Prostate gland (tissue), 2 donors: ENCODE results near the gene ENDOV. TPM values are rescaled to one million over a fixed set of nuclear protein-coding genes. Genes with fewer than 3 reads are reported as not detected.

Experiments used
- DNase-seq: peaks from one replicate; pipeline ENCODE4 v3.0.0-alpha.2; 2019; ENCODE audit warnings: low spot score
- H3K27ac ChIP-seq, 2 donors: fragments of 200-600 bp; sonication (generic); 2 replicates each; pipeline ENCODE4 v1.5.1; 2017 to 2019
- H3K27me3 ChIP-seq: fragments of 200-600 bp; sonication (generic); replicated peaks from 2 replicates; pipeline ENCODE4 v1.5.1; 2019; ENCODE audit not compliant: insufficient read depth
- H3K36me3 ChIP-seq, 2 donors: fragments of 200-600 bp; sonication (generic); 1 replicate in 1 of 2; 2 replicates in 1 of 2; pipeline versions ENCODE4 v1.5.1 to v1.8.1; 2017 to 2019
- H3K4me1 ChIP-seq: fragments of 200-600 bp; sonication (generic); replicated peaks from 2 replicates; pipeline ENCODE4 v1.5.1; 2019
- H3K4me3 ChIP-seq, 2 donors: fragments of 200-600 bp; sonication (generic); 2 replicates each; pipeline ENCODE4 v1.5.1; 2017 to 2019
- H3K9me3 ChIP-seq: fragments of 200-600 bp; sonication (generic); 2 replicates; pipeline ENCODE4 v1.5.1; 2017
- CTCF ChIP-seq, 4 experiments: fragments of 200-600 bp in 2 of 4; fragments of 450-650 bp in 2 of 4; sonication (generic) in 2 of 4; IDR thresholded peaks; 1 replicate in 3 of 4; 2 replicates in 1 of 4; pipeline ENCODE4 v1.5.1; 2016 to 2019; ENCODE audit warnings: antibody characterized with exemption in 4 of 4, mild to moderate bottlenecking in 2 of 4, moderate library complexity in 2 of 4
- POLR2A ChIP-seq: fragments of 450-650 bp; IDR thresholded peaks from one replicate; pipeline ENCODE4 v1.6.1; 2016; ENCODE audit warnings: antibody characterized with exemption, mild to moderate bottlenecking
- POLR2AphosphoS5 ChIP-seq: sonication (generic); formaldehyde crosslinking; IDR thresholded peaks from one replicate; pipeline ENCODE4 v1.6.1; 2017; ENCODE audit warnings: antibody characterized with exemption
- WGBS: methylation state at CpG from one replicate; pipeline ENCODE4 v1.1.5; 2018; 5-methylcytosine and 5-hydroxymethylcytosine counted together
- intact Hi-C: fragments of 100-400 bp; cut with DNase I; formaldehyde crosslinking; loops from one replicate; pipeline ENCODE4 v1.14.2; 2022
- total RNA-seq, 2 donors: library from RNA; depleted of rRNA; stranded (reverse); fragments of >200 nt; gene quantifications; one replicate each; pipeline ENCODE4 v1.1.0, GENCODE V29; 2016

The ENDOV gene
- total RNA-seq, 2 donors from 2014 or later, result 17.0 to 36.9 TPM

- H3K4me3 ChIP-seq, result peak overlapping the region in 1 of 2 donors; percentile 28
- intact Hi-C loops, result loop anchor here (5.0 to 10.0 kb wide), 2 partner anchors 380 to 497 kb away; no protein-coding TSS in a partner anchor
- no peak overlapping the region for H3K27ac ChIP-seq
- H3K36me3 ChIP-seq, result no peaks in the 10 kb centered on the region
- H3K4me1 ChIP-seq, result peaks cover 37% of the 10 kb centered on the region
- no peak for TF ChIP-seq POLR2AphosphoS5
- TF ChIP-seq CTCF (IDR thresholded peaks at IDR 0.05), result no peak
- no peak for TF ChIP-seq POLR2A
- no peak for DNase-seq
- WGBS, result 6% methylated on average over 26 of the region's 55 CpGs
- H3K9me3 ChIP-seq, result no peaks in the 10 kb centered on the region
- H3K27me3 ChIP-seq, result peaks cover 19% of the 10 kb centered on the region
Measured at GRCh38 chr17:80474961-80475909, 60.3 kb downstream of the ENDOV start.

- WGBS, result 2% methylated on average over 41 of the region's 136 CpGs
- no peak within 1 kb of the TSS for H3K27ac ChIP-seq
- peaks cover 28% of the 10 kb centered on the region for H3K27me3 ChIP-seq
- H3K4me1 ChIP-seq, result peaks cover 37% of the 10 kb centered on the region
- H3K36me3 ChIP-seq, result no peaks in the 10 kb centered on the region
- no peak for TF ChIP-seq POLR2AphosphoS5
- no peak for TF ChIP-seq POLR2A
- no peak for TF ChIP-seq CTCF (IDR thresholded peaks at IDR 0.05)
- intact Hi-C loops, result loop anchor here (5.0 to 10.0 kb wide), 2 partner anchors 379 to 496 kb away; no protein-coding TSS in a partner anchor
- no peak for DNase-seq
- no peaks in the 10 kb centered on the region for H3K9me3 ChIP-seq
- H3K4me3 ChIP-seq, result peak within 1 kb of the TSS; percentile 6 to 28
Measured at GRCh38 chr17:80475910-80476876, 61.2 kb downstream of the ENDOV start, which contains the start of gene NPTX1. TSS of gene NPTX1 (minus strand) at chr17:80476607. CDS start at chr17:80476446, 161 bp downstream.

GRCh38 chr17:80476877-80477646, 62.1 kb downstream of the ENDOV start:
- peaks cover 36% of the 10 kb centered on the region for H3K27me3 ChIP-seq
- H3K27ac ChIP-seq, result no peak overlapping the region
- WGBS, result under 1% methylated on average over 77 of the region's 84 CpGs
- DNase-seq, result no peak
- H3K36me3 ChIP-seq, result no peaks in the 10 kb centered on the region
- H3K4me1 ChIP-seq, result peaks cover 37% of the 10 kb centered on the region
- TF ChIP-seq CTCF (IDR thresholded peaks at IDR 0.05), result no peak
- TF ChIP-seq POLR2AphosphoS5, result no peak
- TF ChIP-seq POLR2A, result no peak
- no peaks in the 10 kb centered on the region for H3K9me3 ChIP-seq
- intact Hi-C loops, result loop anchor here (5.0 to 10.0 kb wide), 2 partner anchors 378 to 495 kb away; no protein-coding TSS in a partner anchor
- H3K4me3 ChIP-seq, result peak overlapping the region; percentile 6 to 28
